HepG2 (cell line): ENCODE measurements around the gene MAPRE3. TPM values are rescaled to one million over a fixed set of nuclear protein-coding genes. Genes with fewer than 3 reads are reported as not detected.

Source experiments
- BCLAF1 ChIP-seq: fragments of 450-650 bp; IDR thresholded peaks from 2 replicates; pipeline ENCODE4 v1.6.1; 2017; ENCODE audit warnings: mild to moderate bottlenecking
- CENPT ChIP-seq: sonication (generic); formaldehyde crosslinking; IDR thresholded peaks from 2 replicates; pipeline ENCODE4 v1.8.0; 2022; ENCODE audit warnings: low read depth, mild to moderate bottlenecking, moderate library complexity, missing genetic modification reagents
- CREBL2 ChIP-seq: sonication (generic); formaldehyde crosslinking; IDR thresholded peaks from 2 replicates; pipeline ENCODE4 v1.8.1; 2023; ENCODE audit warnings: missing genetic modification reagents, mild to moderate bottlenecking, borderline replicate concordance
- ESRRA ChIP-seq: sonication (generic); formaldehyde crosslinking; IDR thresholded peaks from 2 replicates; pipeline ENCODE4 v1.5.1; 2020; ENCODE audit warnings: mild to moderate bottlenecking, low read depth, missing genetic modification reagents
- HNF4G ChIP-seq, 2 experiments: sonication (generic) in 1 of 2; formaldehyde crosslinking in 1 of 2; IDR thresholded peaks; 2 replicates each; pipeline versions ENCODE4 v1.4.0 to v1.6.1; 2011 to 2020; ENCODE audit warnings: borderline replicate concordance in 2 of 2, low read depth in 2 of 2, mild to moderate bottlenecking in 2 of 2, low read length in 1 of 2, missing genetic modification reagents in 1 of 2, moderate library complexity in 1 of 2
- KIAA2018 ChIP-seq: sonication (generic); formaldehyde crosslinking; IDR thresholded peaks from 2 replicates; pipeline ENCODE4 v1.5.0; 2020; ENCODE audit warnings: mild to moderate bottlenecking, missing genetic modification reagents, borderline replicate concordance
- MTA3 ChIP-seq: sonication (generic); formaldehyde crosslinking; IDR thresholded peaks from 2 replicates; pipeline ENCODE4 v1.4.0; 2020; ENCODE audit warnings: missing genetic modification reagents
- TBP ChIP-seq: sonication (generic); formaldehyde crosslinking; IDR thresholded peaks from 2 replicates; pipeline ENCODE4 v1.5.0; 2020; ENCODE audit warnings: missing genetic modification reagents
- TRIM24 ChIP-seq: sonication (generic); formaldehyde crosslinking; IDR thresholded peaks from 2 replicates; pipeline ENCODE4 v1.8.0; 2022; ENCODE audit warnings: mild to moderate bottlenecking, missing genetic modification reagents
- ZMYM2 ChIP-seq: sonication (generic); formaldehyde crosslinking; IDR thresholded peaks from 2 replicates; pipeline ENCODE4 v1.8.0; 2022; ENCODE audit warnings: mild to moderate bottlenecking, missing genetic modification reagents
- polyA plus RNA-seq, 8 experiments: library from polyadenylated mRNA; depleted of rRNA in 3 of 8; stranded (reverse) in 7 of 8; unstranded in 1 of 8; fragments of >200 nt; fragmentation: Illumina TruSeq in 4 of 8; extraction: Trizol in 4 of 8; gene quantifications; 2 replicates each; pipeline versions ENCODE4 v1.2.1 to v1.2.3, GENCODE V29; 2011 to 2016; ENCODE audit warnings: low read depth in 4 of 8, missing spikeins in 1 of 8, mixed read lengths in 1 of 8; ENCODE audit not compliant: insufficient read depth in 1 of 8
- total RNA-seq, 5 experiments: library from RNA; depleted of rRNA; stranded (reverse); fragments of >200 nt; fragmentation: Illumina TruSeq; extraction: Trizol; gene quantifications; 2 replicates each; pipeline ENCODE4 v1.2.3, GENCODE V29; 2016; ENCODE audit warnings: low read depth in 1 of 5

The MAPRE3 gene
- total and polyA plus RNA-seq, 2 of the 13 experiments (the other 11 are each of a cell fraction or from before 2014, with no cell fraction given): 0.31 to 0.91 TPM

GRCh38 chr2:27049422-27050280, 79.2 kb downstream of the MAPRE3 start (continued):
- no peak for TF ChIP-seq HNF4G (IDR thresholded peaks at IDR 0.05; ENCODE audit: borderline replicate concordance, low read depth, low read length)
- peak; percentile 47; the same call in 1 of the 2 replicates for TF ChIP-seq HNF4G (CRISPR knock-in tag; IDR thresholded peaks at IDR 0.05; ENCODE audit: borderline replicate concordance, low read depth)
- no peak for TF ChIP-seq ZMYM2
- no peak for TF ChIP-seq ESRRA
- 0 out of 2 replicates have a peak, but pooled peaks have one; percentile 13 for TF ChIP-seq KIAA2018 (CRISPR knock-in tag)
- no peak for TF ChIP-seq TBP (CRISPR knock-in tag)
- no peak for TF ChIP-seq BCLAF1
- 0 out of 2 replicates have a peak, but pooled peaks have one; percentile 15 for TF ChIP-seq TRIM24 (CRISPR knock-in tag)
- TF ChIP-seq MTA3: no peak
- TF ChIP-seq CENPT (CRISPR knock-in tag): no peak
- TF ChIP-seq CREBL2: 0 out of 2 replicates have a peak, but pooled peaks have one; percentile 21
